Neural progenitor cell (in vitro differentiated cells): ENCODE measurements around the gene PRKCE. TPM values are rescaled to one million over a fixed set of nuclear protein-coding genes. Genes with fewer than 3 reads are reported as not detected.

Experiments
- DNase-seq: peaks from one replicate; pipeline ENCODE4 v3.0.0-alpha.2; 2016; ENCODE audit warnings: low spot score
- H2AFZ ChIP-seq: fragments of 200-600 bp; sonication (generic); replicated peaks from 2 replicates; pipeline ENCODE4 v1.6.1; 2016; ENCODE audit warnings: antibody characterized with exemption
- H3F3A ChIP-seq: fragments of 200-600 bp; sonication (generic); 2 replicates; pipeline ENCODE4 v1.6.1; 2016; ENCODE audit warnings: antibody characterized with exemption, low read depth
- H3K27ac ChIP-seq: fragments of 200-600 bp; sonication (generic); 2 replicates; pipeline ENCODE4 v1.5.1; 2016; ENCODE audit warnings: mild to moderate bottlenecking
- H3K27me3 ChIP-seq: fragments of 200-600 bp; sonication (generic); 2 replicates; pipeline ENCODE4 v1.6.1; 2016; ENCODE audit warnings: mild to moderate bottlenecking, moderate library complexity
- H3K36me3 ChIP-seq: fragments of 200-600 bp; sonication (generic); 2 replicates; pipeline ENCODE4 v1.5.1; 2016
- H3K4me1 ChIP-seq: fragments of 200-600 bp; sonication (generic); 2 replicates; pipeline ENCODE4 v1.6.1; 2016; ENCODE audit warnings: mixed run types
- H3K4me2 ChIP-seq: fragments of 200-600 bp; sonication (generic); 2 replicates; pipeline ENCODE4 v1.6.1; 2016
- H3K4me3 ChIP-seq: fragments of 200-600 bp; sonication (generic); 2 replicates; pipeline ENCODE4 v1.5.1; 2016
- H3K79me2 ChIP-seq: fragments of 200-600 bp; sonication (generic); 2 replicates; pipeline ENCODE4 v1.6.1; 2016; ENCODE audit warnings: low read depth
- H3K9ac ChIP-seq: fragments of 200-600 bp; sonication (generic); 2 replicates; pipeline ENCODE4 v1.6.1; 2016
- H3K9me3 ChIP-seq: fragments of 200-600 bp; sonication (generic); 2 replicates; pipeline ENCODE4 v1.5.1; 2016; ENCODE audit warnings: low read depth
- H4K20me1 ChIP-seq: fragments of 200-600 bp; sonication (generic); 2 replicates; pipeline ENCODE4 v1.6.1; 2016; ENCODE audit warnings: low read depth
- H3K27ac Mint-ChIP-seq: 3 replicates; pipeline ENCODE4 v1.8.0; 2021; ENCODE audit warnings: mixed read lengths
- H3K27me3 Mint-ChIP-seq: 2 replicates; pipeline ENCODE4 v1.8.0; 2022; ENCODE audit warnings: low read depth, mild to moderate bottlenecking, inconsistent platforms, moderate library complexity, mixed read lengths; ENCODE audit not compliant: insufficient read depth
- H3K36me3 Mint-ChIP-seq: 3 replicates; pipeline ENCODE4 v1.8.0; 2021; ENCODE audit warnings: mixed read lengths
- H3K4me1 Mint-ChIP-seq: 3 replicates; pipeline ENCODE4 v1.8.0; 2021; ENCODE audit warnings: mixed read lengths
- H3K4me3 Mint-ChIP-seq: 3 replicates; pipeline ENCODE4 v1.8.0; 2021; ENCODE audit warnings: mild to moderate bottlenecking, moderate library complexity, mixed read lengths
- H3K9me3 Mint-ChIP-seq: 3 replicates; pipeline ENCODE4 v1.8.0; 2020; ENCODE audit warnings: mixed read lengths
- CTCF ChIP-seq: fragments of 200-600 bp; sonication (generic); IDR thresholded peaks from 2 replicates; pipeline ENCODE4 v1.5.1; 2017; ENCODE audit warnings: antibody characterized with exemption, mild to moderate bottlenecking
- EZH2 ChIP-seq: fragments of 200-600 bp; sonication (generic); IDR thresholded peaks from 2 replicates; pipeline ENCODE4 v1.6.1; 2017; ENCODE audit warnings: antibody characterized with exemption, mild to moderate bottlenecking, moderate library complexity
- EZH2phosphoT487 ChIP-seq: fragments of 200-600 bp; sonication (generic); IDR thresholded peaks from 2 replicates; pipeline ENCODE4 v1.6.1; 2017; ENCODE audit warnings: antibody characterized with exemption
- total RNA-seq: library from RNA; depleted of rRNA; stranded (reverse); fragments of >200 nt; gene quantifications from 2 replicates; pipeline ENCODE4 v1.2.3, GENCODE V29; 2015; ENCODE audit warnings: low replicate concordance

Gene PRKCE
- total RNA-seq, 1 donor from 2014 or later, result 4.1 TPM

- no peak overlapping the region for H3K9ac ChIP-seq
These were observed 8.4 kb upstream of the PRKCE start for GRCh38 chr2:45643095-45643494.

DNA sequence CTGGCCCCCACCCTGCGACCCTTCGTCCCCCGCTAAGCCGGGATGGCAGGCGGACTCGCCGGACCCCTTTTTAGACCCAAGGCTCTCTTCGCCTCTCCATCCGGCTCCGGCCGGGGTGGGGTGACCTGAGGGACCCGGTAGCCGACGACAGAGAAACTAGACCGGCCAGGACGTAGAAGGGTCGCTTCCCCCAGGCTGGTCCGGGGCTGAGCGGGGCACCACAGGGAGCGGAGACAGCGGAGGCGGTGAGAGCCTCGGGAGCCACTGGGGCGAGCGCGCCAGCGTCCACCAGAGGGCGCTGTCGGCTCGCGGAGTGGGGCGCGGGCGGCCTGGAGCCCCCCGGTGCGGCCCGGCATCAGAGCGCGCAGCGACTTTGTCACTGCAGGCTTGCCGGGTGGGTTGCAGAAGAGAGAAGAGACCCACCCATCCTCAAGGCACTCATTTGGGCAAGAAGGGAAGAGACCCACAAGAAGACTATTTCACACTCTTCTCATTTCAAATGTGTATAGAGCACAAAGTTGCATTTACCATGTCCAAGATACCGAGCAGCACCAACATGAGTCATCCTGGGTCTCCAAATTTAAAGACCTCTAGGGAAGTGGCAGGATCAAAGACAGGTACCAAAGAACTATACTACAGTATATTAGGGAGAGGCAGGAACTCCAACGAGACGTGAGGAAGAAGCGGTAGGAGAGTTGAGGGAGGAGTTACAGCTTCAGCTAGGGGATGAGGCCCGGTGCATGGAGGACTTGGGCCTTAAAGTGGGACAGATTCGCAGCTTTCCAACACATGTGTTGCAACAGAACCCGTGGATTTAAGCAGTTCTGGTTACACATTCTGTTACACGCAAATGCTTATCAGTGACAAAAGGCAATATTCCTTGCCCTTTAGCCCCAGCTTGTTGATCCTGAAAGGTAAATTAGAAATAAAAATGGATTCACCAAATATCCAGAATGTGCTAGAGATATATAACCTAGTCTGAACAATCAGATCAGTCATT is 7.6 kb upstream of the PRKCE start:
- H3K9ac ChIP-seq, result no peak overlapping the region
- Mint-ChIP-seq H3K27ac (no peak overlapping the region), H3K36me3 (no peaks in the 10 kb centered on the region), H3K9me3 (no peaks in the 10 kb centered on the region), H3K4me1 (peaks cover 14% of the 10 kb centered on the region), H3K4me3 (peak overlapping the region; percentile 56), H3K27me3 (peaks cover 17% of the 10 kb centered on the region)
- no peaks in the 10 kb centered on the region for H3K4me1 ChIP-seq
- no peaks in the 10 kb centered on the region for H3F3A ChIP-seq
- H2AFZ ChIP-seq, result peak overlapping the region; percentile 65
- H3K9me3 ChIP-seq, result no peaks in the 10 kb centered on the region
- no peaks in the 10 kb centered on the region for H4K20me1 ChIP-seq
- peak; percentile 53 for TF ChIP-seq EZH2
- TF ChIP-seq CTCF, result peak; percentile 97
- TF ChIP-seq EZH2phosphoT487, result peak; percentile 41
- peak overlapping the region; percentile 52 for H3K4me3 ChIP-seq
- peaks cover 74% of the 10 kb centered on the region for H3K27me3 ChIP-seq
- H3K27ac ChIP-seq, result no peak overlapping the region
- peak; percentile 88 for DNase-seq
- no peaks in the 10 kb centered on the region for H3K79me2 ChIP-seq
- peak overlapping the region; percentile 83 for H3K4me2 ChIP-seq
- no peaks in the 10 kb centered on the region for H3K36me3 ChIP-seq

More at GRCh38 chr2:45643095-45643494, 8.4 kb upstream of the PRKCE start:
- Mint-ChIP-seq H3K9me3 (no peaks in the 10 kb centered on the region), H3K36me3 (no peaks in the 10 kb centered on the region), H3K27me3 (peaks cover 14% of the 10 kb centered on the region), H3K4me1 (peaks cover 14% of the 10 kb centered on the region), H3K27ac (no peak overlapping the region), H3K4me3 (peak overlapping the region; percentile 56)
- Histone ChIP-seq H3K9me3 (no peaks in the 10 kb centered on the region), H3F3A (no peaks in the 10 kb centered on the region), H3K36me3 (no peaks in the 10 kb centered on the region), H2AFZ (peak overlapping the region; percentile 65), H3K27ac (no peak overlapping the region), H3K79me2 (no peaks in the 10 kb centered on the region), H3K4me2 (peak overlapping the region; percentile 83), H3K4me3 (peak overlapping the region; percentile 52), H4K20me1 (no peaks in the 10 kb centered on the region), H3K27me3 (peaks cover 66% of the 10 kb centered on the region), H3K4me1 (no peaks in the 10 kb centered on the region)
- DNase-seq, result peak; percentile 32
- TF ChIP-seq EZH2 (no peak), CTCF (no peak), EZH2phosphoT487 (no peak)

GRCh38 chr2:45646289-45646688 is 5.2 kb upstream of the PRKCE start:
- Mint-ChIP-seq H3K36me3 (no peaks in the 10 kb centered on the region), H3K4me3 (no peak overlapping the region), H3K27ac (no peak overlapping the region), H3K27me3 (peaks cover 23% of the 10 kb centered on the region), H3K9me3 (no peaks in the 10 kb centered on the region), H3K4me1 (peaks cover 20% of the 10 kb centered on the region)
- peaks cover 7% of the 10 kb centered on the region for H3K4me1 ChIP-seq
- DNase-seq, result no peak
- H3K4me2 ChIP-seq, result no peak overlapping the region
- TF ChIP-seq CTCF, result no peak
- TF ChIP-seq EZH2, result no peak
- no peak for TF ChIP-seq EZH2phosphoT487
- H3K27ac ChIP-seq, result no peak overlapping the region
- no peaks in the 10 kb centered on the region for H3K36me3 ChIP-seq
- peaks cover 88% of the 10 kb centered on the region for H3K27me3 ChIP-seq
- no peak overlapping the region for H3K4me3 ChIP-seq
- H3K9ac ChIP-seq, result no peak overlapping the region
- no peaks in the 10 kb centered on the region for H3K9me3 ChIP-seq
- H3F3A ChIP-seq, result peaks cover 17% of the 10 kb centered on the region
- H3K79me2 ChIP-seq, result no peaks in the 10 kb centered on the region
- no peak overlapping the region for H2AFZ ChIP-seq
- H4K20me1 ChIP-seq, result peaks cover 7% of the 10 kb centered on the region
